GM13977 (cell line): ENCODE measurements around the gene KRTCAP2.
A peak's percentile ranks its signal among the peaks of the same experiment; 100 is the strongest.
"Not testable (repeated sequence)": the region's sequence is repeated elsewhere in the genome, so short reads cannot be mapped to it uniquely, and the experiment has no call there.

Experiments
- DNase-seq: peaks from one replicate; pipeline ENCODE4 v3.0.0; 2012; ENCODE audit warnings: low spot score
- in situ Hi-C: fragments of 300-500 bp; cut with MboI; formaldehyde crosslinking; loops from one replicate; pipeline ENCODE4 v1.12.0; 2022; ENCODE audit warnings: low sequenced_read_pairs, low pct_unique_long_range_greater_than_20kb, mixed read lengths, inconsistent platforms; ENCODE audit not compliant: unreplicated experiment
- TF ChIP-seq, protein P1 (sequence below): IDR thresholded peaks from 2 replicates; pipeline ENCODE4 v1.5.1; 2012; ENCODE audit warnings: mild to moderate bottlenecking, control low read depth; ENCODE audit not compliant: insufficient read depth; ENCODE audit errors: extremely low read depth, missing control alignments

KRTCAP2 gene

DNA sequence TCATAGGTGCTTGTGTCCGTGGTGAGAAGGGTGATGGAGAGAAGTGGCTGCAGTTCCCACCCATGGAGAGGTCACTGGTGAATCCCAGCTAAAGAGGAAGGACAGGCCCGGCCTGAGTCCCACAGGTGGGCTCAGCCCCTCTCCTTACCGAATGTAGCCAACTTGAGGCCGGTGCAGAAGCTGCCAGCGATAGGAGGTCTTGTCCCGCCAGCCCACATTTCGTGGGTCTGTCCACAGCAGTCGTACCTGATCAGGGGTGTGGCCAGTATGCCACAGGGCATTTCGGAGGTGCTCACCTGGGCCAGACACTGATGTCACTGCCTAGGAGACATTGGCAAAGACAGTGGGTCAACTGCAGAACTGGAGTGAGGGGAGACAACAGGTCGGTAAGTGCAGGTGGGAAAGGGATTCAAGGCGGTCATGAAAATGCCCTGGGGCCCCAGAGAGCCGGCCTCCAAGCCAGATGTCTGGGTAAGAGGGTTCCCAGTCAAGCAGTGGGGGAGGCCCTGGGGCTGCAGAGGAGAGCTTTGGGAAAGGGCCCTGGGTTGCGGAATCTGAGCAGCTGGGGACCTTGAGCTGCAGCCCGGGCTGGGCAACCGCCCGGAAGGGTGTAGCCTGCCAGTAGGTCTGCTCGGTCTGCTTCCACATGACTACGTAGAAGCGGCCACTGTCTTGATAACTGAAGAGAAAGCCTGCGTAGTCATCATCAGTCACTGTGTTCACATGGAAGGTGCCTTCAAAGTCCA lies 24.0 kb upstream of the KRTCAP2 start:
- in situ Hi-C loops = no loop called here
- DNase-seq = no peak
- TF ChIP-seq, protein P1, sequence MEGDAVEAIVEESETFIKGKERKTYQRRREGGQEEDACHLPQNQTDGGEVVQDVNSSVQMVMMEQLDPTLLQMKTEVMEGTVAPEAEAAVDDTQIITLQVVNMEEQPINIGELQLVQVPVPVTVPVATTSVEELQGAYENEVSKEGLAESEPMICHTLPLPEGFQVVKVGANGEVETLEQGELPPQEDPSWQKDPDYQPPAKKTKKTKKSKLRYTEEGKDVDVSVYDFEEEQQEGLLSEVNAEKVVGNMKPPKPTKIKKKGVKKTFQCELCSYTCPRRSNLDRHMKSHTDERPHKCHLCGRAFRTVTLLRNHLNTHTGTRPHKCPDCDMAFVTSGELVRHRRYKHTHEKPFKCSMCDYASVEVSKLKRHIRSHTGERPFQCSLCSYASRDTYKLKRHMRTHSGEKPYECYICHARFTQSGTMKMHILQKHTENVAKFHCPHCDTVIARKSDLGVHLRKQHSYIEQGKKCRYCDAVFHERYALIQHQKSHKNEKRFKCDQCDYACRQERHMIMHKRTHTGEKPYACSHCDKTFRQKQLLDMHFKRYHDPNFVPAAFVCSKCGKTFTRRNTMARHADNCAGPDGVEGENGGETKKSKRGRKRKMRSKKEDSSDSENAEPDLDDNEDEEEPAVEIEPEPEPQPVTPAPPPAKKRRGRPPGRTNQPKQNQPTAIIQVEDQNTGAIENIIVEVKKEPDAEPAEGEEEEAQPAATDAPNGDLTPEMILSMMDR = no peak

GRCh38 chr1:155196103-155196892 lies 23.2 kb upstream of the KRTCAP2 start:
- TF ChIP-seq, protein P1 = no peak
- no peak for DNase-seq
- in situ Hi-C loops = no loop called here

GRCh38 chr1:155195201-155196102 lies 22.3 kb upstream of the KRTCAP2 start:
- no peak for DNase-seq
- TF ChIP-seq, protein P1 = no peak
- in situ Hi-C loops = no loop called here

DNA sequence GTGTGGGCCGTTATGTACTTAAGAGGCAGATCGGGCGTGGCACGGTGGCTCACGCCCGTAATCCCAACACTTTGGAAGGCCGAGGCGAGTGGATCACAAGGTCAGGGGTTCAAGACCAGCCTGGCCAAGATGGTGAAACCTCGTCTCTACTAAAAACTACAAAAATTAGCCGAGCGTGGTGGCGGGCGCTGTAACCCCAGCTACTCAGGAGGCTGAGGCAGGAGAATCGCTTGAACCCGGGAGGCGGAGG lies 20.8 kb upstream of the KRTCAP2 start:
- in situ Hi-C loops, DNase-seq: not testable (repeated sequence)

DNA sequence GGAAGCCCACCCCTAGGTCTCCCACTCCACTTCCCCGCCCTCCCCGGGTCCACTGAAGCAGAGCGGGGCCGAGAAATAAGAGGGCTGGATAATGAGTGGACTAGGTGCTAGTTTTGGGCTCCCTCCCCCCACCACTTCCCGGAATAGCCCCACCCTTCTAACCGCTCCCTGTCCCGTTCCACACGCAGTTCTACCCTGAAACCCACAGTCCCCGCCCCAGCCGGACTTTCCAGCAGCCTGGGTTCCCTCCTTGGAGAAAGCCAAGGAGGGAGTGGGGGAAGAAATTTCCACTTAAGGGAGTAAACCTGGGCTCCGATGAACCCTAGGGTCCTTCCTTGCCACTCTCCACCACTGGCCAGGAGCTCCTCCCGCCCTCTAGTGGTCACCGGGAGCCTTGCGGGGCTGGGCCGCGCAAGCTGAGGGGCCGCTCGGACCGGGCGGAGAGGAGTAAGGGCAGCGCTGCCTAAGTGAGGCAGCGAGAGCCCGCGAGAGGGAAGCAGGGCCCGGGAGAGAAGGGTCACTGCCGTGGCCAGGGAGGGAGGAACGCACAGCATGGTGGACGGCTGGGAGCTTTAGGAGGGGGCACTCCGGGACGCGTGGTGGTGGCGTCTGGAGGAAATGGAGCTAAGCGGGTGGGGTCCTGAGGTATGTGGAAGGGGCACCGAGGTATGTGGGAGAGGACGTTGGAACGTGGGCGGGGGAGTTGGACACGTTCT lies 20.3 kb upstream of the KRTCAP2 start:
- DNase-seq = peak; percentile 92
- TF ChIP-seq, protein P1 = peak; percentile 97
- in situ Hi-C loops = no loop called here

- TF ChIP-seq, protein P1 = no peak
- DNase-seq = no peak
- in situ Hi-C loops = no loop called here
These were observed 19.5 kb upstream of the KRTCAP2 start for GRCh38 chr1:155192346-155193274.
